Ramos (cell line): ENCODE data around the gene C16orf82.

Experiments used
- in situ Hi-C: fragments of 300-500 bp; cut with MboI; formaldehyde crosslinking; loops from one replicate; pipeline ENCODE4 v1.14.3; 2022; ENCODE audit warnings: low sequenced_read_pairs; ENCODE audit not compliant: unreplicated experiment

C16orf82 gene

GRCh38 chr16:27114006-27114405 lies 47.3 kb downstream of the C16orf82 start:
- in situ Hi-C loops = loop anchor here (25.0 kb wide), 1 partner anchor 1277 kb away; no protein-coding TSS in a partner anchor

DNA sequence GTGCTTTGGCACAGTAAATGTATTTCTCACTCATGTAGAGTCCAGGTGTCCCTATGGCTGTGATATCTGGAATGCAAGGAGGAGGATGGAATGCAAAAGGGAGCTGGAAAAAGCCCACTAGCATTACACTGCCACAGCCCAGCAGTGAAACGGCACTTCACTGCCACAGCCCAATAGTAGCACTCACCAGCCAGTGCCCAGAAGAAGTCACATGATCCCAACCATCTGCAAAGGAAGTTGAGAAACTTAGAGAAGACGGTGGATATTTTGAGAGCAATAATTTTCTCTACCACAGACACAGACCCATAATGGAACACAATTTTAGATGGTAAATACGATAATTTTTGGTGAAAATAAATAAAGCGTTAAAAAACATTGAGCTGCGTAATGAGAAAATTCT lies 51.8 kb downstream of the C16orf82 start:
- in situ Hi-C loops = loop anchor here (25.0 kb wide), 1 partner anchor 1281 kb away; no protein-coding TSS in a partner anchor
